Common myeloid progenitor, CD34-positive (primary cell): ENCODE data around the gene SH2D4B.
"Not testable (repeated sequence)": the region's sequence is repeated elsewhere in the genome, so short reads cannot be mapped to it uniquely, and the experiment has no call there.

Experiments used
- CTCF ChIA-PET: fragments of 350-600 bp; sonication (Branson Sonifier 250); formaldehyde crosslinking; loops from one replicate; lab custom pipeline; 2021; ENCODE audit warnings: antibody characterized with exemption; lab: Charles Lee
- POLR2A ChIA-PET: fragments of 350-600 bp; sonication (Branson Sonifier 250); formaldehyde crosslinking; loops from one replicate; lab custom pipeline; 2021; ENCODE audit warnings: antibody characterized with exemption; lab: Charles Lee
- DNase-seq, 3 donors: peaks; one replicate each; pipeline versions ENCODE4 v3.0.0 to v3.0.0-alpha.2; 2013
- H3K27ac ChIP-seq, 2 experiments: 1 replicate in 1 of 2; 2 replicates in 1 of 2; pipeline ENCODE4 v1.7.0; 2013; ENCODE audit warnings: inconsistent platforms in 2 of 2, low read length in 2 of 2, mild to moderate bottlenecking in 2 of 2, low read depth in 1 of 2, moderate library complexity in 1 of 2; ENCODE audit not compliant: severe bottlenecking in 2 of 2, insufficient read depth in 1 of 2, poor library complexity in 1 of 2
- H3K27me3 ChIP-seq, 5 experiments: replicated peaks in 2 of 5; 1 replicate in 3 of 5; 2 replicates in 2 of 5; pipeline versions ENCODE4 v1.6.1 to v1.7.0; 2013; ENCODE audit warnings: low read length in 4 of 5, mild to moderate bottlenecking in 2 of 5, moderate library complexity in 2 of 5, inconsistent platforms in 1 of 5; ENCODE audit not compliant: insufficient read depth in 5 of 5, control insufficient read depth in 4 of 5
- H3K36me3 ChIP-seq, 4 experiments: 1 replicate in 2 of 4; 2 replicates in 2 of 4; pipeline versions ENCODE4 v1.6.1 to v1.7.0; 2013; ENCODE audit warnings: low read length in 3 of 4, control low read depth in 1 of 4, mild to moderate bottlenecking in 1 of 4; ENCODE audit not compliant: control insufficient read depth in 4 of 4, insufficient read depth in 4 of 4
- H3K4me1 ChIP-seq, 4 experiments: 1 replicate in 3 of 4; 2 replicates in 1 of 4; pipeline versions ENCODE4 v1.6.1 to v1.7.1; 2013; ENCODE audit warnings: low read length in 3 of 4, mild to moderate bottlenecking in 3 of 4, control low read depth in 1 of 4, inconsistent platforms in 1 of 4, moderate library complexity in 1 of 4; ENCODE audit not compliant: control insufficient read depth in 4 of 4, insufficient read depth in 4 of 4; ENCODE audit errors: control extremely low read depth in 1 of 4
- H3K4me3 ChIP-seq, 7 experiments: 1 replicate in 4 of 7; 2 replicates in 3 of 7; pipeline versions ENCODE4 v1.5.1 to v1.7.0; 2013; ENCODE audit warnings: mild to moderate bottlenecking in 7 of 7, low read length in 6 of 7, moderate library complexity in 6 of 7, inconsistent platforms in 2 of 7, low read depth in 2 of 7, control low read depth in 1 of 7; ENCODE audit not compliant: insufficient read depth in 4 of 7, control insufficient read depth in 1 of 7; ENCODE audit errors: extremely low read depth in 1 of 7
- H3K9me3 ChIP-seq, 5 experiments: 1 replicate in 4 of 5; 2 replicates in 1 of 5; pipeline versions ENCODE4 v1.6.1 to v1.7.1; 2013; ENCODE audit warnings: low read length in 4 of 5, mild to moderate bottlenecking in 2 of 5, inconsistent platforms in 1 of 5, low read depth in 1 of 5, moderate library complexity in 1 of 5; ENCODE audit not compliant: control insufficient read depth in 4 of 5, insufficient read depth in 2 of 5; ENCODE audit errors: control extremely low read depth in 1 of 5
- WGBS: methylation state at CpG from one replicate; pipeline ENCODE4 v1.1.5; 2013; ENCODE audit not compliant: insufficient coverage; 5-methylcytosine and 5-hydroxymethylcytosine counted together

SH2D4B gene

DNA sequence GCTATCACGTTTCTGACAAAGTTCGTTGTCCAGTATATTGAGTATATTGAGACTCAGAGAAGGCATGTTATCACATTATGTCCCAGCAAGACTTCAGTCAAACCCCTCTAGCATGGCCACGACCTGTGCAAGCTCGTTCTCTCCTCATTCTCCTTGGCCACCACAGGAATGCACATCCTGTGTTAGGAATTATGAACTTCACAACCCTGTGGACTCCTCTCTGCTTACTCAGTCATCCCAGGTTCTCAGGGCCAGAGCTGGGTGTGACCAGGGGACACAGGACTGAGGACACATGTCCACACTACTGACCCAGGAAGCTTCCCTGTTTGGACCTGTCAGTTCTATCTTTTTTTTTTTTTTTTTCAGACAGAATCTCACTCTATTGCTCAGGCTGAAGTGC lies 4.4 kb downstream of the SH2D4B start:
- POLR2A ChIA-PET: no interaction called here
- DNase-seq: no peak
- Histone ChIP-seq H3K9me3 (no peaks in the 10 kb centered on the region), H3K4me1 (peaks cover 0 to 17% (median 10%) of the 10 kb centered on the region in 4 experiments), H3K27me3 (peaks cover 0 to 2% (median 0%) of the 10 kb centered on the region in 5 experiments), H3K27ac (no peak overlapping the region), H3K36me3 (peaks cover 0 to 2% (median 0%) of the 10 kb centered on the region in 4 experiments), H3K4me3 (no peak overlapping the region)
- CTCF ChIA-PET: interaction anchor here (0.6 to 1.4 kb wide), 4 partner anchors 10 to 314 kb away, joined by 3 read pairs; no protein-coding TSS in a partner anchor
- 92% methylated on average over 4 of the region's 4 CpGs for whole genome bisulfite sequencing

DNA sequence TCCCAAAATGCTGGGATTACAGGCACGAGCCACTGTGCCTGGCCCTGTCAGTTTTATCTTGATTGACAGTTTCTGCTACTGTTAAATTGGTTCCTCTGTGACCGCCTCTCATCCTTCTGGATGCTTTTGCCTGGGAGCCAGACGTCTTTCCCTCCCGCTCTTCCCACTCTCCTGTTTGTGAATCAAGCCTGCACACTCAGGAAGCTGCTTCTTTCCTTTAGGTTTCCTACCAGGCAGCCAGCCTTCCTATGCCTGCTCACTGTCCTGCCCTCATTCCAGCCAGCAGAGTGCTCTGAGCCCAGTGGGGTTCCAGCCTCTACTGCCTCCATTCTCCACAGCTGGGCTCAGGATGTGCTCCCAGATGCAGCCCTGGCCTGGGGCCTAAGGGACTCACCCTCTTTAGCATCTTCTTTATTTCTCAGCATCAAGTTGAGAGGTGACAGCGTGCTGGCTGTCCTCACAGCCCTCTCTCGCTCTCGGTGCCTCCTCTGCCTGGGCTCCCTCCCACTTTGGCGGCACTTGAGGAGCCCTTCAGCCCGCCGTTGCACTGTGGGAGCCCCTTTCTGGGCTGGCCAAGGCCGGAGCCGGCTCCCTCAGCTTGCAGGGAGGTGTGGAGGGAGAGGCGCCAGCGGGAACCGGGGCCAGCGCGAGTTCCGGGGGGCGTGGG lies 5.1 kb downstream of the SH2D4B start:
- no peak overlapping the region for H3K4me3 ChIP-seq
- H3K27me3 ChIP-seq: peaks cover 0 to 2% (median 0%) of the 10 kb centered on the region in 5 experiments
- ChIA-PET POLR2A (no interaction called here), CTCF (interaction anchor here (1.0 to 1.4 kb wide), 3 partner anchors 9 to 37 kb away, joined by 3 read pairs; no protein-coding TSS in a partner anchor)
- no peak for DNase-seq
- peaks cover 0 to 17% (median 10%) of the 10 kb centered on the region in 4 experiments for H3K4me1 ChIP-seq
- WGBS: 97% methylated on average over 15 of the region's 19 CpGs
- H3K9me3 ChIP-seq: no peaks in the 10 kb centered on the region
- H3K27ac ChIP-seq: no peak overlapping the region
- peaks cover 0 to 2% (median 0%) of the 10 kb centered on the region in 4 experiments for H3K36me3 ChIP-seq

DNA sequence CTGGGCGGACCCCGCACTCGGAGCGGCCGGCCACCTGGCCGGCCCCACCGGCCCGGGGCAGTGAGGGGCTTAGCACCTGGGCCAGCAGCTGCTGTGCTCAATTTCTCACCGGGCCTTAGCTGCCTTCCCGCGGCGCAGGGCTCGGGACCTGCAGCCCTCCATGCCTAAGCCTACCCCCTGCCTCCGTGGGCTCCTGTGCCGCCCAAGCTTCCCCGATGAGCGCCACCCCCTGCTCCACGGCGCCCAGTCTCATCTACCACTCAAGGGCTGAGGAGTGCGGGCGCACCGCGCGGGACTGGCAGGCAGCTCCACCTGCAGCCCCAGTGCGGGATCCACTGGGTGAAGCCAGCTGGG lies 5.6 kb downstream of the SH2D4B start:
- H3K36me3 ChIP-seq, POLR2A ChIA-PET, H3K27ac ChIP-seq, H3K4me3 ChIP-seq, DNase-seq, H3K27me3 ChIP-seq, H3K9me3 ChIP-seq: not testable (repeated sequence)
- H3K4me1 ChIP-seq: peaks cover 0 to 17% (median 10%) of the 10 kb centered on the region in 4 experiments
- CTCF ChIA-PET: interaction anchor here (1.0 to 1.4 kb wide), 2 partner anchors 35 to 38 kb away, joined by 3 read pairs; no protein-coding TSS in a partner anchor
- WGBS: 97% methylated on average over 14 of the region's 25 CpGs

DNA sequence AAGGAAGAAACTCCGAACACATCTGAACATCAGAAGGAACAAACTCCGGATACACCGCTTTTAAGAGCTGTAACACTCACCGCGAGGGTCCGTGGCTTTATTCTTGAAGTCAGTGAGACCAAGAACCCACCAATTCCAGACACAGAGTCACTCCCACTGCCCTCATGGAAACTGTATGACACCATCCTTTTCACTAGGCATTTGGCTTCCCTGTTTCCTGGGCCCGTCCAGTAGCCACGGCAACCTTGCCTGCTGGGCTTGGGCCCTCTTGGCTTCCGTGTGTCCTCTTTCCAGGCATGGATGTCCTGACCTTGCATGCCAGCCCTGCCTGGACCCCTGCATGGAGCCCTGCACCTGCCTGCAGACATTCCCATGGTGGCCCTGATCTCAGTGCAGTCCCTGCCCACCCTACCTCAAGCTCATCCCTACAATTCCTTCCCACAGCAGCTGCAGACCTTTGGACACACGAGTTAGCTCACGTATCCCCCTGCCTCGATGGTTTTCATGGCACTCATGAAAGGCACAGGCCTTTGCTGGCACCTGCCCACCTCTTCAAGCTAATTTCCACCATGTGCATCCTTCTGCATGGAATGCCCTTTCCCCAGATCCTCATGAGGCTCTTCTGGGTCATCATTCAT lies 6.7 kb downstream of the SH2D4B start:
- CTCF ChIA-PET: no interaction called here
- POLR2A ChIA-PET: no interaction called here
- Histone ChIP-seq H3K4me1 (peaks cover 0 to 18% (median 10%) of the 10 kb centered on the region in 4 experiments), H3K36me3 (peaks cover 0 to 2% (median 0%) of the 10 kb centered on the region in 4 experiments), H3K9me3 (no peaks in the 10 kb centered on the region), H3K4me3 (no peak overlapping the region), H3K27ac (no peak overlapping the region), H3K27me3 (peaks cover 0 to 2% (median 0%) of the 10 kb centered on the region in 5 experiments)
- 89% methylated on average over 10 of the region's 12 CpGs for WGBS
- no peak for DNase-seq

DNA sequence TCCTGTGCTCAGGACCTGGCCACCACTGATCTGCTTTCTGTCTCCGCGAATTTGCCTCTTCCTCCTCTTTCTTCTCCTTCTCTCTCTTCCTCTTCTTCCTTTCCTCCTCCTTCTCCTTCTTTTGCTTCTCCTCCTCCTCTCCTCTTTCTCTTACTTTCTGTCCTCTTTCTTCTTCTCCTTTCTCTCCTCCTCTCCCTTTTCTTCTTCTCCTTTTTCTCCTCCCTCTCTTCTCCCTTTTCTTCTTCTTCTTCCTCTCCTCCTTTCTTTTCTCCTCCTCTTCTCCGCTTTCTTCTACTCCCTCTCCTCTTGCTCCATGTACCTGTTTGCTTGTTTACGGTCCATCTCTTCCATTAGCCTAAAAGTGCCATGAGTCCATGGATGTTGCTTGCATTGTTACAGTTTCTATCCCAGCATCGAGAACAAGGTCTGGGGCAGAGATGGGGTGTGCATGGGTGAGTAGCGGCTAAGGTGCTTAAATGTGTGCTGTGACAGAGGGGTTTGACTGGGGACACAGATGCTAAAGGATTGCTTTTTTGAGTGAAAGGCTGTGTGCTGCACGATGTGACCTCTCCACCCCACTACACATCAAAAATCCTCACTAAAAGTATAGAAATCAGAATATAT lies 7.7 kb downstream of the SH2D4B start:
- Histone ChIP-seq H3K4me1 (peaks cover 0 to 16% (median 13%) of the 10 kb centered on the region in 4 experiments), H3K4me3 (no peak overlapping the region), H3K27me3 (peaks cover 0 to 2% (median 0%) of the 10 kb centered on the region in 5 experiments), H3K27ac (no peak overlapping the region), H3K36me3 (peaks cover 0 to 2% (median 0%) of the 10 kb centered on the region in 4 experiments), H3K9me3 (no peaks in the 10 kb centered on the region)
- CTCF ChIA-PET: no interaction called here
- POLR2A ChIA-PET: no interaction called here
- 88% methylated on average over 5 of the region's 7 CpGs for WGBS
- DNase-seq: no peak

DNA sequence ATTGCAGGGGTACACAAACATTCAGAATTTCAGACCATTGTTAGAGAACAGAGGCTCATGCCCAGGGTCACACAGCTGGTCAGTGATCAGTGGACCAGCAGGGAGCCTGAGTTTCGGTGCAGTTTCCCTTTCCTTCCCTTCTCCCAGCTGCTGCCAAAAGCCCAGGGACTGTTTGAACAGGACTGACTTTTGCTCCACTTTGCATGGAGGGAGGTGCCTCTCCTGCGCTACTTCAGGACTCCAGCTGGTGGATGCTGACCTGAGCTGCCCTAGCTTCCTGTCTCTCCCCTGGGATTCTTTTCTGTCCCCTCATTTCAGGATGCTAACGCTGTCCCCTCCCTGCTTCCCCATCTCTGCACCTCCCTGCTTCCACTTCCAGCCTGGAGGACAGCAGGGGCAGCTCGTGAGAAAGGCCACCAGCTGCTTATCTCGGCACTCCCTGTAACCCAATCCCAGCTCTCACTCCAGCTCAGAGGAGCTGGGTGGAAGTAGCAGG lies 14.5 kb downstream of the SH2D4B start:
- H3K27ac ChIP-seq: no peak overlapping the region
- H3K4me1 ChIP-seq: peaks cover 0 to 4% (median 3%) of the 10 kb centered on the region in 4 experiments
- ChIA-PET POLR2A (no interaction called here), CTCF (interaction anchor here (0.5 to 0.6 kb wide), 2 partner anchors 10 to 323 kb away, joined by 3 read pairs; no protein-coding TSS in a partner anchor)
- DNase-seq: no peak
- peaks cover 0 to 2% (median 0%) of the 10 kb centered on the region in 5 experiments for H3K27me3 ChIP-seq
- no peaks in the 10 kb centered on the region for H3K36me3 ChIP-seq
- H3K4me3 ChIP-seq: no peak overlapping the region
- WGBS: 92% methylated on average over 4 of the region's 5 CpGs
- no peaks in the 10 kb centered on the region for H3K9me3 ChIP-seq
